NCI-H1436 treated with DMSO at 0.1 percent for 48 hours (cell line): ENCODE data around the gene CENPH.
A peak's percentile ranks its signal among the peaks of the same experiment; 100 is the strongest.
"Not testable (repeated sequence)": the region's sequence is repeated elsewhere in the genome, so short reads cannot be mapped to it uniquely, and the experiment has no call there.

Source experiments
- DNase-seq: peaks from one replicate; lab custom pipeline; 2025; lab: John Stamatoyannopoulos, UW

Gene CENPH

GRCh38 chr5:69189162-69190086, at the start of gene CENPH:
TSS of gene CENPH (plus strand) at chr5:69189583. CDS start at chr5:69189635, 52 bp downstream.
- DNase-seq, result peak; percentile 38

- not testable (repeated sequence) for DNase-seq
Measured at GRCh38 chr5:69140239-69140638, 49.1 kb upstream of the CENPH start.

- DNase-seq, result no peak
Measured at GRCh38 chr5:69140827-69141226, 48.6 kb upstream of the CENPH start.

GRCh38 chr5:69148576-69148975, 40.8 kb upstream of the CENPH start:
- DNase-seq, result not testable (repeated sequence)

GRCh38 chr5:69148981-69149675, 40.3 kb upstream of the CENPH start:
- DNase-seq, result no peak

GRCh38 chr5:69149676-69150010, 39.7 kb upstream of the CENPH start:
- DNase-seq, result no peak

- no peak for DNase-seq
Measured at GRCh38 chr5:69152731-69153130, 36.7 kb upstream of the CENPH start.

GRCh38 chr5:69156456-69156855, 32.9 kb upstream of the CENPH start:
- no peak for DNase-seq

- DNase-seq, result no peak
Measured at GRCh38 chr5:69158039-69158438, 31.3 kb upstream of the CENPH start.

GRCh38 chr5:69160651-69161050, 28.7 kb upstream of the CENPH start:
- DNase-seq, result no peak

- peak; percentile 91 for DNase-seq
Measured at GRCh38 chr5:69166686-69167492, 22.5 kb upstream of the CENPH start, which contains the start of gene CCNB1. TSS of gene CCNB1 (plus strand) at chr5:69167150. CDS start at chr5:69167263, 113 bp downstream.

GRCh38 chr5:69167493-69167855, 21.9 kb upstream of the CENPH start:
- DNase-seq, result no peak

GRCh38 chr5:69167929-69168328, 21.5 kb upstream of the CENPH start:
- no peak for DNase-seq

GRCh38 chr5:69170495-69170894, 18.9 kb upstream of the CENPH start:
- no peak for DNase-seq

- no peak for DNase-seq
Measured at GRCh38 chr5:69170969-69171368, 18.4 kb upstream of the CENPH start.

GRCh38 chr5:69181659-69182293, 7.6 kb upstream of the CENPH start:
- not testable (repeated sequence) for DNase-seq

GRCh38 chr5:69184621-69185020, 4.8 kb upstream of the CENPH start:
- no peak for DNase-seq

- no peak for DNase-seq
Measured at GRCh38 chr5:69187342-69187741, 2.0 kb upstream of the CENPH start.

- DNase-seq, result no peak
Measured at GRCh38 chr5:69188811-69189161, 597 bp upstream of the CENPH start.

GRCh38 chr5:69202497-69202896, 13.1 kb downstream of the CENPH start:
- DNase-seq, result no peak

- no peak for DNase-seq
Measured at GRCh38 chr5:69206528-69207190, 17.3 kb downstream of the CENPH start.
